HG02642 (cell line): ENCODE data around the gene MRPL36.

Source experiments
- ATAC-seq: cut with Tn5 transposase; IDR thresholded peaks from one replicate; pipeline ENCODE4 v1.9.1; 2021; ENCODE audit warnings: mild to moderate bottlenecking; ENCODE audit not compliant: unreplicated experiment, poor library complexity

The MRPL36 gene

GRCh38 chr5:1770443-1770802 is 29.2 kb downstream of the MRPL36 start:
- no peak for ATAC-seq

DNA sequence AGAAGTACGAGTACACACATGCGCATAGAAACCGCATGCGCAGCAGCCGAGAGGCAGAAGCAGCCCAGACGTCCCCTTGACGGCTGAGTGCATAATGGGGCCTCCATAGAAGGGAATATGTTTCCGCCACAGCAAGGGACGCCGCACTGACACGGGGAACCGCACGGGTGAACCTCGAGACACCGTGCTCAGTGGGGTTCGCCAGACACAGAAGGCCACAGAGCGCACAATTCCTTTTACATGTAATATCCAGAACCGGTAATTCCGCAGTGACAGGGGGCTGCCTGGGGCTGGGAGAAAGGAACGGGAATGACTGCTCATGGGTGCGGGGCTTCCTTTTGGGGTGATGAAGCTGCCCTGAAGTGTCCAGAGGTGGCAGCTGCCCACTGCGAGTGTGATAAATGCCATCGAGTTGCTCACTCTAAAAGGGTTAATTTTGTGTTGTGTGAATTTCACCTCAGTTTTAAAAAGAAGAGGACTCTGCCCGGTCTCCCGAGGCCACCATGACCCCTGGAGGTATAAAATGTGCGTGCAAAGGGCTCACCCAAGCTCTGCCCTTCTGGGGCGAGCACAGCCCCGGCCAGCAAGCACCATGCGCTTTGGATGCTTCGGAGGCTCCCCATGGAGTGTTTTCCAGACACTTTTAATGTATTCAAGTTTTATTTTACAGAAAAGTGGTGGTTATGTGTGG is 29.7 kb downstream of the MRPL36 start:
- no peak for ATAC-seq

DNA sequence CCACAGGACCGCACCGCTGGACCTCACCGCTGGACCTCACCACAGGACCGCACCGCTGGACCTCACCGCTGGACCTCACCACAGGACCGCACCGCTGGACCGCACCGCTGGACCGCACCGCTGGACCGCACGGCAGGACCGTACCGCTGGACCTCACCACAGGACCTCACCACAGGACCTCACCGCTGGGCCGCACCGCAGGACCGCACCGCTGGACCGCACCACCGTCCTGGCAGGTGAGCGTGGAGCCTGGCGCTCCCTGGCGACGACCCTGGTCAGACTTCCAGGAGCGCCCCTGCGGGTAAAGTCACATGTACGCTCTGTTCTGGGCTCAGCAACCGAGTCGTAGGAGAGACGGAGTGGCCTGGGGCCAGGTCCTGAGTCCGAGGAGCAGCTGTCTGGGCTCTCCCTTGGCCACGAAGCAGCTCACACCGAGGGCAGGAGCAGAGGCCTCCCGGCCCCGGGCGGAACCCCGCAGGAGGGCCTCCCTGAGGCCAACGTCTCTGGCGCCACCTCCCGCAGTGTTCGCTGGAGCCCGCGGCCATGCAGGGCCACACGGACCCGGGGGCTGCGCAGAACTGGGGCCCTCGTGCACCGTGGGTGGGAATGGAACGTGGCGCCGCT is 30.5 kb downstream of the MRPL36 start:
- no peak for ATAC-seq

DNA sequence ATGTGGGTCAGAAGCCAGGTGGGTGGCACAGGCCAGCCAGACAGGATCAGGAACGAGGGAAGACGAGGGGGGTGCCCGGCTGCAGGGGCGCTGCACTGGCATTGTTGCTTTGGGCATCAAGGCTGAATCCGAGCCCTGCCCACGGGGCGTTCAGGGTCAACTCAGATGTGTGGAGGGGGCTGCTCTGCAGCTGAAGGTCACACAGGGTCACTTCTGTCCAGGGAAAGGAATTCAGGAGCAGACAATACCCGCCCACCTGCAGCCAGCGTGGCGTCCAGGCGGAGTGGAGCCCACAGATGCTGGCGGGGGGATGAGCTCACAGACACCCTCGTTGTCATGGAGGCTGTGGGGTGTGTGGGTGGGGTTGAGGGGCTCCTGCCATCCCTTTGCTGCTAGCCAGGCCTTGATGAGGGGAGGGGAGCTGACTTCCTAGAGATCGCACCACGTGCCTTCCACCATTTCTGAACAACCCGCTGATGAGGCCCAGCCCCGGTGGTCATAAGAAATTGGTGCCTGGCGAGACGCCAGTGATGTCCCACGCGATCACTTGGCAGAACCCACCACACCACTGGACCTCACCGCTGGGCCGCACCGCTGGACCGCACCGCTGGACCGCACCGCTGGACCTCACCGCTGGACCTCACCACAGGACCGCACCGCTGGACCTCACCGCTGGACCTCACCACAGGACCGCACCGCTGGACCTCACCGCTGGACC is 31.2 kb downstream of the MRPL36 start:
- ATAC-seq = no peak

DNA sequence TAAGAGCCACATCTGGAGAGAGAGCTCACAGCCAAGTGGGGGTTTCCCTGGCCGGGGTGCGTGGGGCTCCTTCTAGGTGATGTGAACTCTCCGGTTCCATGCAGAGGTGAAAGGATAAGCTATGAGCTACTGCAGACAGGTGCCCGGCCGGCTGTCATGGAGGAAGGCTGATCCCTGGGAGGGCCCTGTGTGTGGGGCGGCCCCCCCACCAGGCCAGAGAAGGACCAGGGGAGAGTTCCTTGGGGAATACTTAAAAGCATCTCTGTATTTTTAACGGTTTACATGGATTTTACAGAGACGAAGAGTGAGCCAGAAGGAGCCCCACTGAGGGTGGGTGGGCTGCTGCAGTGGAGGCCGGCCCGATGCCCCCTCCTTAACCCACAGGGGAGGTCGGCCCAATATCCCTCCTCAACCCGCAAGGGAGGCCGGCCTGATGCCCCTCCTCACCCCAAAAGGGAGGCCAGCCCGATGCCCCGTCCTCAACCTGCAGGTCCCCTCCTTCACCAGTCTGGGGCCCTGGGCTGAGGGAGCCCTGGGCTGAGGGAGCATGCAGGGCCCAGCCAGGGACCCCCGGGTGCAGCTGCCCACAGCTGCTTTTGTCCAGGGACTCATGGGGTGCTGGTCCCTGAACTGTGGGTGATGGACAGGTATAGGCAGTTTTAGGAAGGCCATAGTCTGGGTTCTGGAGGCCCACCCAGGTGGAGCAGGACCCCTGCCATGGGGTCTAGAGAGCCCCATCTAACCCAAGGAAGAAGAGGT is 31.9 kb downstream of the MRPL36 start:
- ATAC-seq = no peak

DNA sequence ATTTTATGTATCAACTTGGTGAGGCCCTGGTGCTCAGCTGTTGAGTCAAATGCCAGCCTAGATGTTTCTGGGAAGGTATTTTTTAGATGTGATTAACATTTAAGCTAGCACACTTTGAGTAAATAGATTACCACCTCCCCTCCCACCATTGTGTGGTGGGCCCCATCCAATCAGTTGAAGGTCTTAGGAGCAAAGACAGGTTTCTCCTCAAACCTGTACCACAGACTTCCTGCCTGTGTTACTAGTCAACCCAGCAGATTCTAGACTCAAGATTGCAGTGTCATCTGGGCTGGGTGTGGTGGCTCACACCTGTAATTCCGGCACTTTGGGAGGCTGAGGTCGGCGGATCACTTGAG is 33.8 kb downstream of the MRPL36 start:
- ATAC-seq = no peak

GRCh38 chr5:1765141-1765879 is 34.3 kb downstream of the MRPL36 start:
- peak; percentile 96 for ATAC-seq

- ATAC-seq = no peak
Measured at GRCh38 chr5:1764606-1764960, 35.1 kb downstream of the MRPL36 start.

- no peak for ATAC-seq
Measured at GRCh38 chr5:1763960-1764605, 35.6 kb downstream of the MRPL36 start.

GRCh38 chr5:1763548-1763911 is 36.1 kb downstream of the MRPL36 start:
- ATAC-seq = no peak

GRCh38 chr5:1762883-1763547 is 36.6 kb downstream of the MRPL36 start:
- no peak for ATAC-seq

- ATAC-seq = no peak
Measured at GRCh38 chr5:1762121-1762882, 37.3 kb downstream of the MRPL36 start.

DNA sequence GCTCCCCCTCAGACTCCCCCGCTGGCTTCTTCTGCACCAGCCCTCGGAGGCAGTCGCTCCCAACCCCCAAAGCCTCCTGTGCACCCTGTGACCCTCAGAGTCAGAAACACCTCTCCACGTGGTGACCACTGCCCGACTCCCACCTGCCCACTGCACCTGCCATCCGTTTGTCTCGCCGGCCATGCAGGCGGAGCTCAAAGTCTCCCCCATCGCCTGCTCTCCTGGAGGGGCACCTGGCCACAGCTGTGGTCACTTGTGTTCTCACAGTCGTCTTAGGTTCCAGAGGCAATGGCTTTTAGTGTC is 38.2 kb downstream of the MRPL36 start:
- ATAC-seq = no peak

GRCh38 chr5:1760656-1761452 is 38.8 kb downstream of the MRPL36 start:
- no peak for ATAC-seq

GRCh38 chr5:1760231-1760630 is 39.4 kb downstream of the MRPL36 start:
- ATAC-seq = no peak

DNA sequence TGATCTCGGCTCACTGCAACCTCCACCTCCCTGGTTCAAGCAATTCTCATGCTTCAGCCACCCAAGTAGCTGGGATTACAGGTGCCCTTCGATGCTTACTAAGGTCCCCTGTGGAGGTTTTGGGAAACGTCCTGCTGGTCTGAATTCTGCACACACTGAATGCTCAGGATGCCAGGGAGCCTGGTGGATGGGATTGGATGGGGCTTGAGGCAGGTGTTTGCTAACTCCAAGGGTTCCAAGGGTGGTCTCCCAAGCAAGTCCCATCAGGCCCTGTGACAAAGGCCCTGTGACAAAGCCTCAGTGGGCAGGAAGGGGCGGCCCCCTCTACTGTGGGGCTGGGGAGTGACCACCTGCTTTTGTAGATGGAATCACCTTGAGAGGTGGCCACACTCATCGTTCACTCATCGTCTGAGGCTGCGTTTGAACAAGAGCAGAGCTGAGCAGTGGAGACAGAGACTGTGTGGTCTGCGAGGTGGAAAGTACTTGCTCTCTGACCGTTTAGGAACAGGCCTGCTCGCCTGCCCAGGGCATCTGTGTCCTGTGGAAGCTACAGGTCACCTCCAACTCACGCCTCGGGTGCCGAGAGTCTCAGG is 40.2 kb downstream of the MRPL36 start:
- no peak for ATAC-seq

GRCh38 chr5:1758574-1758973 is 41.1 kb downstream of the MRPL36 start:
- ATAC-seq = no peak

DNA sequence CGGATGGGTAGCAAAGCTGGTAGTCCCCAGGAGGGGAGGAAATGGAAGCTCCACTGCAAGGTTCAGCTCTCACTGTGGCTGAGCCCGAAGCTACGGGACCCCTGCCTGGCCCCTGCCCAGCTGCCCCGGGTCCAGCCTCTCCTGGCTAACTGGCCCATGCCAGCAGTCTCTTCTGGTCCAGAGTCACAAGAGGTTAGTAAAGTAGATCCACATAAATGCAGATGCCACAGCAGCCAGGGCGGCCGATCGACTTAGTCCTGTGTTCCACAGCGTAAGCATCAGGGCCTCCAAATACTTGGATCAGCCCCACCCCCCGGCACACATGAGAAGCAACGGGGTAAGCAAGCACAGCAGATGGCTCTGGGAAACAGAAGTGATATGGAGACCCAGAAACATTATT is 42.1 kb downstream of the MRPL36 start:
- no peak for ATAC-seq
